Natural killer cell (primary cell): ENCODE results near the gene NMNAT2. TPM values are rescaled to one million over a fixed set of nuclear protein-coding genes. Genes with fewer than 3 reads are reported as not detected.

Experiments used
- ATAC-seq, 3 donors: fragments of 150-1000 bp in 2 of 3; fragments of 200-7000 bp in 1 of 3; cut with Tn5 transposase; 1 replicate in 1 of 3; 2 replicates in 2 of 3; pipeline ENCODE4 v1.10.0; 2021; ENCODE audit warnings: mild to moderate bottlenecking in 2 of 3, moderate library complexity in 2 of 3
- DNase-seq, 2 donors: peaks; one replicate each; pipeline versions ENCODE4 v3.0.0 to v3.0.0-alpha.2; 2013 to 2021; ENCODE audit warnings: mixed read lengths in 1 of 2
- H3K27ac ChIP-seq: one replicate; pipeline ENCODE4 v1.5.1; 2013; ENCODE audit warnings: mild to moderate bottlenecking, low read length
- H3K27me3 ChIP-seq: one replicate; pipeline ENCODE4 v1.6.1; 2013; ENCODE audit warnings: low read length; ENCODE audit not compliant: control insufficient read depth, insufficient read depth
- H3K36me3 ChIP-seq: one replicate; pipeline ENCODE4 v1.6.1; 2013; ENCODE audit warnings: low read length; ENCODE audit not compliant: control insufficient read depth, insufficient read depth
- H3K4me1 ChIP-seq: one replicate; pipeline ENCODE4 v1.6.1; 2013; ENCODE audit warnings: low read length; ENCODE audit not compliant: control insufficient read depth, insufficient read depth
- H3K4me3 ChIP-seq: one replicate; pipeline ENCODE4 v1.5.1; 2013; ENCODE audit warnings: low read length
- H3K9me3 ChIP-seq: one replicate; pipeline ENCODE4 v1.6.1; 2013; ENCODE audit warnings: low read length; ENCODE audit not compliant: control insufficient read depth, insufficient read depth
- H3K27ac Mint-ChIP-seq, 2 donors: one replicate each; pipeline ENCODE4 v1.8.0; 2022; ENCODE audit warnings: mild to moderate bottlenecking in 2 of 2, mixed read lengths in 2 of 2, moderate library complexity in 1 of 2
- H3K27me3 Mint-ChIP-seq, 2 donors: one replicate each; pipeline ENCODE4 v1.8.0; 2022; ENCODE audit warnings: low read depth in 2 of 2, mixed read lengths in 2 of 2
- H3K36me3 Mint-ChIP-seq: one replicate; pipeline ENCODE4 v1.8.0; 2022; ENCODE audit warnings: mixed read lengths
- H3K4me1 Mint-ChIP-seq, 2 donors: one replicate each; pipeline ENCODE4 v1.8.0; 2022; ENCODE audit warnings: mixed read lengths in 2 of 2
- H3K4me3 Mint-ChIP-seq: one replicate; pipeline ENCODE4 v1.8.0; 2022; ENCODE audit warnings: mild to moderate bottlenecking, moderate library complexity, mixed read lengths
- H3K9me3 Mint-ChIP-seq, 2 donors: one replicate each; pipeline ENCODE4 v1.8.0; 2022; ENCODE audit warnings: mixed read lengths in 2 of 2
- WGBS: methylation state at CpG from one replicate; pipeline ENCODE4 v1.1.7; 2013; ENCODE audit warnings: missing lambda C conversion rate; ENCODE audit not compliant: insufficient coverage; 5-methylcytosine and 5-hydroxymethylcytosine counted together
- intact Hi-C: fragments of 100-400 bp; cut with micrococcal nuclease; formaldehyde crosslinking; loops from one replicate; pipeline ENCODE4 v1.14.2; 2022
- total RNA-seq, 4 donors: library from RNA; stranded (reverse); fragments of 120-200 nt in 1 of 4; gene quantifications; one replicate each; pipeline versions ENCODE4 v1.2.3 to v1.2.4, GENCODE V29; 2013 to 2022
- TF ChIP-seq, protein P1 (sequence below): fragments of 200-600 bp; IDR thresholded peaks from one replicate; pipeline ENCODE4 v1.8.0; 2022; ENCODE audit warnings: antibody characterized with exemption

Gene NMNAT2
- total RNA-seq, 3 donors from 2014 or later (not counting 1 experiment from before 2014, with no cell fraction given): not detected

DNA sequence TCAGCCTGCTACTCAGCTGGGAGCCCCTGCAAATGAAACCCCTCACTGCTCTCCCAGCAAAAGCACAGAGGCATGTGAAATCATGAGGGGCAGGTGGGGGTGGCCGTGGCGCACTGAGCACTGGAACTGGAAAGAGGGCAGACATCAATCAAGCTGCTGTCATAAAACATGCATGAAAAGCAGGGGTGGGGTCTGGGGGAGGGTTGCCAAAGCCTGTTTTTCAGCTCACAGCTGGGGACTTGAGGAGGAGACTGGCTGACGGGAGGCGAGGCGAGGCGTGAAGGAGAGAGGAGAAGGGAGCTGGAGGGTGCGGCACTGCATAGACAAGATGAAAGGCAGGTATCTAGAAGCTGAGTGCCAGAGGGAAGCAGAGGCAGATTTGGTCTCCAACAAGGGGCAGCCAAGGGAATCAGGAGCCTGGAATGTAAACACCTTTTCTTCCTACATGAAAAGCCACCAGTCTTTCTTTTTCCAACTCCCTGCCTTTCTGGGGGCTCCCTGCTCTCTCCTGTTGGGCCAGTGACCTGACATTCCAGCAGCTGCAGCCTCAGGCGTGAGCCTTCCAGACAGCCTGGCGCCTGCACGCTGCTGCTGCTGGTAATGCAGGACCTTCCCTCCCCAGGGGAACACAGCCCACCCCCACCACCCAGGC is 87.0 kb downstream of the NMNAT2 start:
- Histone ChIP-seq H3K4me3 (no peak overlapping the region), H3K9me3 (no peaks in the 10 kb centered on the region), H3K4me1 (no peaks in the 10 kb centered on the region), H3K27me3 (no peaks in the 10 kb centered on the region), H3K27ac (no peak overlapping the region), H3K36me3 (no peaks in the 10 kb centered on the region)
- no peak overlapping the region for H3K4me3 Mint-ChIP-seq
- H3K27ac Mint-ChIP-seq: no peak overlapping the region
- ATAC-seq: no peak
- TF ChIP-seq, protein P1, sequence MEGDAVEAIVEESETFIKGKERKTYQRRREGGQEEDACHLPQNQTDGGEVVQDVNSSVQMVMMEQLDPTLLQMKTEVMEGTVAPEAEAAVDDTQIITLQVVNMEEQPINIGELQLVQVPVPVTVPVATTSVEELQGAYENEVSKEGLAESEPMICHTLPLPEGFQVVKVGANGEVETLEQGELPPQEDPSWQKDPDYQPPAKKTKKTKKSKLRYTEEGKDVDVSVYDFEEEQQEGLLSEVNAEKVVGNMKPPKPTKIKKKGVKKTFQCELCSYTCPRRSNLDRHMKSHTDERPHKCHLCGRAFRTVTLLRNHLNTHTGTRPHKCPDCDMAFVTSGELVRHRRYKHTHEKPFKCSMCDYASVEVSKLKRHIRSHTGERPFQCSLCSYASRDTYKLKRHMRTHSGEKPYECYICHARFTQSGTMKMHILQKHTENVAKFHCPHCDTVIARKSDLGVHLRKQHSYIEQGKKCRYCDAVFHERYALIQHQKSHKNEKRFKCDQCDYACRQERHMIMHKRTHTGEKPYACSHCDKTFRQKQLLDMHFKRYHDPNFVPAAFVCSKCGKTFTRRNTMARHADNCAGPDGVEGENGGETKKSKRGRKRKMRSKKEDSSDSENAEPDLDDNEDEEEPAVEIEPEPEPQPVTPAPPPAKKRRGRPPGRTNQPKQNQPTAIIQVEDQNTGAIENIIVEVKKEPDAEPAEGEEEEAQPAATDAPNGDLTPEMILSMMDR: no peak
- intact Hi-C loops: no loop called here
- H3K4me1 Mint-ChIP-seq: no peaks in the 10 kb centered on the region
- H3K27me3 Mint-ChIP-seq: peaks cover 0 to 19% of the 10 kb centered on the region in 2 donors
- H3K36me3 Mint-ChIP-seq: no peaks in the 10 kb centered on the region
- 33% methylated on average over 10 of the region's 10 CpGs for WGBS
- no peak for DNase-seq
- no peaks in the 10 kb centered on the region for H3K9me3 Mint-ChIP-seq

DNA sequence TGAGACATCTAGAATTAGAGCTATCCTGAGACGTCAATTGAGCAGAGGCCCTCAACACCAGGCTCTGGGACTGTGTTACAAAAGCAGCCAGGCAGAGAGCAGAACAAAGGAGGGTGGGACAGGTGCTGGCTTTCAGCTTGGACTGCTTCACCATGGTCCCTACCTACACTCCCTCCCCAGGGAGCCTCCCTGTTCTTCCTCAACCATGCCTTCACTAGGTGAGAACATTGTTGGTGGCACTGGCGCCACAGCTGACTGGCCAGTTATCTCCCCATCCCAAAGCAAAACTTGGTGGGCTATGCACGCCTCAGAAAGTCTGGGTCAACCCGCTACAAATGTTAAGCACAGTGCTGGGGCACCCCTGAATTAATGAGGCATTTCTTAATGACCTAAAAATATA is 87.8 kb downstream of the NMNAT2 start:
- H3K9me3 ChIP-seq: no peaks in the 10 kb centered on the region
- Mint-ChIP-seq H3K4me1 (no peaks in the 10 kb centered on the region), H3K4me3 (no peak overlapping the region), H3K27ac (no peak overlapping the region), H3K9me3 (no peaks in the 10 kb centered on the region), H3K27me3 (peaks cover 6 to 15% of the 10 kb centered on the region in 2 donors), H3K36me3 (no peaks in the 10 kb centered on the region)
- no peaks in the 10 kb centered on the region for H3K4me1 ChIP-seq
- ATAC-seq (no peak), DNase-seq (no peak)
- H3K4me3 ChIP-seq: no peak overlapping the region
- H3K27ac ChIP-seq: no peak overlapping the region
- intact Hi-C loops: no loop called here
- no peaks in the 10 kb centered on the region for H3K36me3 ChIP-seq
- TF ChIP-seq, protein P1: no peak
- 70% methylated on average over 4 of the region's 4 CpGs for WGBS
- H3K27me3 ChIP-seq: no peaks in the 10 kb centered on the region

DNA sequence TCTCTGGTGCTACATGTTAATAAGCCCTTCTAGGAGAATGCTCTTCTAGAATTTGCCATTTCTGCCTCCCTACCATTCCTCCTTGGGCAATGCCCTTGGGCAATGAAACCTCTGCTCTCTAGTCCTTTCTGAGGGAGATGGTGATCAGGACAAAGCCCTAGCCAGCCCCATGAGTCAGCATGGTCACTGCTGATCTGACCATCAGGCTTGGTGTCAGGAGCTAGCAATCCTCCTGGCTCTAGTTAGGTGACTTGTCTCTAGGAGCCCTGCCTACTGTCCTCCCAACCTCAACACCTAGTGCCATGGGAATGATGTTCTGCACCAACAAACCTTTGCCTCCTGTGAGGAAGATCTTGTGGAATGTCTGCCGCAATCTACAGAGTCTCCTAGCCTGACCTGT is 89.8 kb downstream of the NMNAT2 start:
- TF ChIP-seq, protein P1: no peak
- no peaks in the 10 kb centered on the region for H3K36me3 ChIP-seq
- H3K27me3 ChIP-seq: no peaks in the 10 kb centered on the region
- no peak overlapping the region for H3K27ac ChIP-seq
- no peak overlapping the region for H3K4me3 Mint-ChIP-seq
- no peaks in the 10 kb centered on the region for H3K4me1 ChIP-seq
- ATAC-seq (no peak), DNase-seq (no peak)
- H3K4me1 Mint-ChIP-seq: no peaks in the 10 kb centered on the region
- no peaks in the 10 kb centered on the region for H3K9me3 Mint-ChIP-seq
- H3K36me3 Mint-ChIP-seq: no peaks in the 10 kb centered on the region
- 83% methylated on average over 1 of the region's 1 CpG for WGBS
- intact Hi-C loops: no loop called here
- no peak overlapping the region for H3K27ac Mint-ChIP-seq
- H3K4me3 ChIP-seq: no peak overlapping the region
- peaks cover 6 to 11% of the 10 kb centered on the region in 2 donors for H3K27me3 Mint-ChIP-seq
- H3K9me3 ChIP-seq: no peaks in the 10 kb centered on the region
